ENCODE measurements around the gene TOMM20L.
A peak's percentile ranks its signal among the peaks of the same experiment; 100 is the strongest.

Gene TOMM20L

DNA sequence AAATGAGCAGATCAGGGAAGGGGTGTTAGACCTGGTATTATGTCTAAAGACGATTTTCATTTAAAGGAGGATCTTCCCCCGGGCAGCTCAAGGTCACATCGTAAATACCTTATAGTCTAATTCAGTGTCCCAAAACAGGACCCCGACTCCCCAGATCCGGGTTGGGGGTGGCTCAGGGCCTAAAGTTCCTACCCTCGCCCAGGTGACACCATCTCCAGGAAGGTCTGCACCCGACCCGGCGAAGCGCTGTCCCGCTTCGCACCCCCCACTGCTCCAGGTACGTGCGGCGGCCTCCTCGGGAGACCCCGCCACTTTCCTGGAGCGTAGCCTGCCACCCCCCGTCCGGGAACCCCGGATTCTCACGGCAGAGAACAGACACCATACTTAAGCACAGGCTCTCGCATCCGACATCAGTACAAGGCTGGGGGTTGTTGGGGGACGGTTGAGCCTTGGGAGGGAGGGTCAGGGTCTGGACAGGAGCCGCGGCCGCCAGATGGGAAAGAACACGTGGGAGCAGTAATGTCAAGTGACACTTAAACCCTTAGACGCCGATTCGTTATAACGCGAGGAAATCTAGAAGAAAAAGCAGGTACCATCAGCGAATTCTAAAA, 31.0 kb downstream of the TOMM20L start:
- DNase-seq (ENCODE audit: low read depth in 1 of 2, low spot score in 1 of 2): peak; percentile 11 to 18

GRCh38 chr14:58427281-58428117, 31.8 kb downstream of the TOMM20L start, which contains the start of the genes KIAA0586 and TIMM9:
Gene KIAA0586, plus strand, starts transcription at chr14:58427719. Its CDS starts 546 bp downstream, at chr14:58428265.
Gene TIMM9, minus strand, starts transcription at chr14:58427531. Its CDS starts 15,586 bp downstream, at chr14:58411945.
- DNase-seq (ENCODE audit: low read depth in 1 of 2, low spot score in 1 of 2): peak; percentile 87 to 93

GRCh38 chr14:58428118-58428683, 32.5 kb downstream of the TOMM20L start:
- no peak for DNase-seq (ENCODE audit: low read depth in 1 of 2, low spot score in 1 of 2)

DNA sequence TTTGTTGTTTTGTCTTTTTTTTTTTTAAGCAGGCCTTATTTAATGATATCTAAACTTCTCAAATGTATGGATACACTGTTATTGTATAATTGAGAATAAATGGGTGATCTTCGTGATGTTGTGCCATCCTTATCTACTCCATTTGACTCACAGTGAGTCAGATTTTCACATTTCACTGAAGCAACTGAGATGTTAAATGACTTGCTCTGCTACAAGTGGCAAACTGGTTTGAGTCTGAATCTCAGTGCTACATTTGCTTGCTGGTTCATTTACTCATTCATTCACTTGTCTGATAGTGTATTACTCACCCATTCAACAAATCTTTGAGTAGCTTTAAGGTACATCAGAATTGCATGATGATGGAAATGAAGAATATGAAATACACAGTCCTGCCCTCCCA, 34.4 kb downstream of the TOMM20L start:
- DNase-seq (ENCODE audit: low read depth in 1 of 2, low spot score in 1 of 2): no peak

GRCh38 chr14:58439476-58439875, 43.7 kb downstream of the TOMM20L start:
- DNase-seq (ENCODE audit: low read depth in 1 of 2, low spot score in 1 of 2): no peak

DNA sequence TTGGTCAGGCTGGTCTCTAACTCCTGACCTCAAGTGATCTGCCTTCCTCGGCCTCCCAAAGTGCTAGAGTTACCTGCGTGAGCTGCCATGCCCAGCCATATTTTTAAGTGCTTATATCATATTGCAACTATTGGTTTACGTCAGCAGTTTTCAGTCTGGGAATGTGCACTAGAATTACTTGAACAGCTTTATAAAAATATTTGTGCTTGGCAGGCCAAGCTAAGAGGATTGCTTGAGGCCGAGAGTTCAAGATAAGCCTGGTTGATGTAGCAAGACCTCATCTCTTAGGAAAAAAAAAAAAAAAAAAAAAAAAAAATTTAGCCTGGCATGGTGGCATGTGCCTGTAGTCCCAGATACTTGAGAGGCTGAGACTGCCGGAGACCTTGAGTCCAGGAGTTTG, 48.9 kb downstream of the TOMM20L start:
- DNase-seq (ENCODE audit: low read depth in 1 of 2, low spot score in 1 of 2): no peak

DNA sequence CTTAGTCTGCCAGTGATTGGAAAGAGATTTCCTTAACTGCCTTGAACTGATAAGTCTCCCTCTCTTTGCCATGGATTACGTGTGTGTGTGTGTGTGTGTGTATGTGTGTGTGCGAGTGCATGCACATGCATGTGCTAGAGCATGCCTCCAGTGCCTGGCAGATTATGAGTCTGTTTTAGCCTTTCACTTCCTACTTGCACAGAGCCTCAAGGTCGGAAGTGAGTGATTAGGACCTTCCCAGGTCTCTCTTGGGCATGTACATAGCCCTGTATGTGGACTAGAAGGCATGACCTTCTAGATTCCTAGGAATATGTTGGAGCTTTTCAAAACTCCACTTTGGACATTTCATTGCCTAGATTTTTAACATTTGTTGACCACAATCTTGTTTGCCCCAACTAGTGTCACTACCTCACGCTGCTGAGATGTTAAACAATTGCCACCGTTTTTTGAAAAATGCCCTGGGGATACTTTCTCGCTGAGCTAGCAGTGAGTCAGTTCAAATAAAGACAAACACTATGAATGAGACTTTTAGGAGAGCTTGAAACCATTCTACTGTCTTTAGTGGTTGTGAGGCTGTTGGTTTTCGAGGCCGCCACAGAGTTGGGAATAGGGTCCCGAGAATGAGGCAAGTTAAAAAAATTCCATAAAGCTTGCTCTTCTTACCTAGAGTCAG, 60.0 kb downstream of the TOMM20L start:
- no peak for DNase-seq (ENCODE audit: low read depth in 1 of 2, low spot score in 1 of 2)
